SK-N-SH treated with all-trans-retinoic acid at 6 μM for 48 hours (cell line): ENCODE results near the gene PAFAH1B2.

Experiments
- ATAC-seq: fragments of 200-7000 bp; cut with Tn5 transposase; 3 replicates; pipeline ENCODE4 v1.9.1; 2020; ENCODE audit warnings: mild to moderate bottlenecking, moderate library complexity
- ARNTL ChIP-seq: fragments of 450-650 bp; formaldehyde crosslinking; IDR thresholded peaks from 2 replicates; pipeline ENCODE4 v1.5.0; 2020; ENCODE audit warnings: low read depth, mild to moderate bottlenecking, moderate library complexity, borderline replicate concordance
- BACH2 ChIP-seq: fragments of 250-450 bp; sonication (Bioruptor Pico); IDR thresholded peaks from 2 replicates; pipeline ENCODE4 v1.9.0; 2021; ENCODE audit warnings: mild to moderate bottlenecking, borderline replicate concordance
- CREB5 ChIP-seq: fragments of 250-450 bp; sonication (Bioruptor Pico); IDR thresholded peaks from 2 replicates; pipeline ENCODE4 v1.5.1; 2020; ENCODE audit warnings: low read depth, mild to moderate bottlenecking, moderate library complexity
- CSDC2 ChIP-seq: fragments of 250-450 bp; sonication (Bioruptor Pico); IDR thresholded peaks from 2 replicates; pipeline ENCODE4 v1.5.0; 2020; ENCODE audit warnings: mild to moderate bottlenecking, moderate library complexity
- CSRNP3 ChIP-seq: fragments of 250-450 bp; sonication (Bioruptor Pico); IDR thresholded peaks from 2 replicates; pipeline ENCODE4 v1.5.1; 2021; ENCODE audit warnings: mild to moderate bottlenecking, moderate library complexity
- ESRRG ChIP-seq: fragments of 250-450 bp; sonication (Bioruptor Pico); IDR thresholded peaks from 2 replicates; pipeline ENCODE4 v1.6.1; 2021; ENCODE audit warnings: mild to moderate bottlenecking
- GLIS3 ChIP-seq: fragments of 250-450 bp; sonication (Bioruptor Pico); IDR thresholded peaks from 2 replicates; pipeline ENCODE4 v1.5.0; 2020; ENCODE audit warnings: mild to moderate bottlenecking, moderate library complexity
- ISL1 ChIP-seq: fragments of 250-450 bp; sonication (Bioruptor Pico); IDR thresholded peaks from 2 replicates; pipeline ENCODE4 v2.1.2; 2022; ENCODE audit warnings: mild to moderate bottlenecking, moderate library complexity
- OSR1 ChIP-seq: fragments of 250-450 bp; sonication (Bioruptor Pico); IDR thresholded peaks from 2 replicates; pipeline ENCODE4 v1.8.0; 2022; ENCODE audit warnings: moderate library complexity, mild to moderate bottlenecking, inconsistent platforms
- PATZ1 ChIP-seq: fragments of 250-450 bp; sonication (Bioruptor Pico); IDR thresholded peaks from 2 replicates; pipeline ENCODE4 v1.8.0; 2020; ENCODE audit warnings: mild to moderate bottlenecking, moderate library complexity, borderline replicate concordance
- POU6F1 ChIP-seq: fragments of 250-450 bp; sonication (Bioruptor Pico); IDR thresholded peaks from 2 replicates; pipeline ENCODE4 v1.8.0; 2021; ENCODE audit warnings: low read depth, mild to moderate bottlenecking, moderate library complexity, borderline replicate concordance
- PPARA ChIP-seq: fragments of 250-450 bp; sonication (Bioruptor Pico); IDR thresholded peaks from 2 replicates; pipeline ENCODE4 v1.5.0; 2020; ENCODE audit warnings: mild to moderate bottlenecking, borderline replicate concordance
- RARB ChIP-seq: fragments of 250-450 bp; sonication (Bioruptor Pico); IDR thresholded peaks from 2 replicates; pipeline ENCODE4 v1.8.0; 2021; ENCODE audit warnings: mild to moderate bottlenecking, moderate library complexity
- SNAI2 ChIP-seq: fragments of 250-450 bp; sonication (Bioruptor Pico); IDR thresholded peaks from 2 replicates; pipeline ENCODE4 v1.5.0; 2020; ENCODE audit warnings: mild to moderate bottlenecking, moderate library complexity
- TCF4 ChIP-seq: fragments of 250-450 bp; sonication (Bioruptor Pico); IDR thresholded peaks from 2 replicates; pipeline ENCODE4 v1.8.0; 2021; ENCODE audit warnings: mild to moderate bottlenecking, moderate library complexity, borderline replicate concordance
- TOX ChIP-seq: fragments of 250-450 bp; sonication (Bioruptor Pico); IDR thresholded peaks from 2 replicates; pipeline ENCODE4 v1.8.0; 2021; ENCODE audit warnings: mild to moderate bottlenecking, moderate library complexity, borderline replicate concordance
- TSHZ2 ChIP-seq: fragments of 250-450 bp; sonication (Bioruptor Pico); IDR thresholded peaks from 2 replicates; pipeline ENCODE4 v1.5.0; 2020; ENCODE audit warnings: mild to moderate bottlenecking, moderate library complexity
- ZC3H10 ChIP-seq: fragments of 250-450 bp; sonication (Bioruptor Pico); IDR thresholded peaks from 2 replicates; pipeline ENCODE4 v1.5.1; 2021; ENCODE audit warnings: mild to moderate bottlenecking, moderate library complexity
- ZFP3 ChIP-seq: fragments of 250-450 bp; sonication (Bioruptor Pico); IDR thresholded peaks from 2 replicates; pipeline ENCODE4 v1.5.0; 2020; ENCODE audit warnings: mild to moderate bottlenecking, moderate library complexity
- ZFP30 ChIP-seq: fragments of 450-650 bp; formaldehyde crosslinking; IDR thresholded peaks from 2 replicates; pipeline ENCODE4 v1.5.0; 2022; ENCODE audit warnings: mild to moderate bottlenecking, moderate library complexity
- ZNF565 ChIP-seq: fragments of 450-650 bp; formaldehyde crosslinking; conservative IDR thresholded peaks from 2 replicates; pipeline ENCODE4 v1.5.0; 2020; ENCODE audit warnings: low read depth, mild to moderate bottlenecking, moderate library complexity
- ZNF70 ChIP-seq: fragments of 450-650 bp; formaldehyde crosslinking; IDR thresholded peaks from 2 replicates; pipeline ENCODE4 v1.5.0; 2020; ENCODE audit warnings: mild to moderate bottlenecking, moderate library complexity
- ZNF8 ChIP-seq: fragments of 450-650 bp; formaldehyde crosslinking; IDR thresholded peaks from 2 replicates; pipeline ENCODE4 v1.5.0; 2020; ENCODE audit warnings: mild to moderate bottlenecking, moderate library complexity

PAFAH1B2 gene

GRCh38 chr11:117194267-117194666 lies 50.2 kb downstream of the PAFAH1B2 start:
- no peak for TF ChIP-seq SNAI2 (CRISPR knock-in tag)
- TF ChIP-seq TCF4 (CRISPR knock-in tag), result no peak
- no peak for TF ChIP-seq BACH2
- no peak for TF ChIP-seq PATZ1 (CRISPR knock-in tag)
- TF ChIP-seq TOX (CRISPR knock-in tag), result no peak
- no peak for TF ChIP-seq ZNF8 (CRISPR knock-in tag)
- no peak for TF ChIP-seq RARB
- no peak for TF ChIP-seq ISL1
- no peak for TF ChIP-seq CSRNP3 (CRISPR knock-in tag)
- TF ChIP-seq OSR1, result no peak
- no peak for TF ChIP-seq PPARA (CRISPR knock-in tag)
- TF ChIP-seq ZFP3 (CRISPR knock-in tag), result no peak
- TF ChIP-seq ZNF565 (CRISPR knock-in tag), result no peak
- TF ChIP-seq, all 23 proteins: peak for 0
- ATAC-seq, result no peak

- ATAC-seq, result no peak
- TF ChIP-seq TOX (CRISPR knock-in tag) (no peak), ZFP3 (CRISPR knock-in tag) (no peak), ZNF70 (CRISPR knock-in tag) (no peak), GLIS3 (CRISPR knock-in tag) (no peak), TSHZ2 (CRISPR knock-in tag) (no peak), CSDC2 (CRISPR knock-in tag) (no peak), RARB (no peak), BACH2 (no peak), OSR1 (no peak), ZFP30 (no peak), POU6F1 (no peak), TCF4 (CRISPR knock-in tag) (no peak), ESRRG (CRISPR knock-in tag) (no peak), ZNF8 (CRISPR knock-in tag) (no peak), ARNTL (no peak), ZC3H10 (CRISPR knock-in tag) (no peak), CREB5 (CRISPR knock-in tag) (no peak), SNAI2 (CRISPR knock-in tag) (no peak), ZNF565 (CRISPR knock-in tag) (no peak), PPARA (CRISPR knock-in tag) (no peak)
These were observed 51.2 kb downstream of the PAFAH1B2 start for GRCh38 chr11:117195258-117195657.

- no peak for ATAC-seq
- TF ChIP-seq ARNTL (no peak), ZFP30 (no peak), PATZ1 (CRISPR knock-in tag) (no peak), RARB (no peak), SNAI2 (CRISPR knock-in tag) (no peak), POU6F1 (no peak)
These were observed 51.7 kb downstream of the PAFAH1B2 start for GRCh38 chr11:117195761-117196160.
